ENCODE data around the gene UROC1.

- no peak for TF ChIP-seq CTCF (IDR thresholded peaks at IDR 0.05)
- no peak for TF ChIP-seq EZH2 (IDR thresholded peaks at IDR 0.05; ENCODE audit: borderline replicate concordance, insufficient read depth, low read depth, low read length, poor library complexity, severe bottlenecking)
These were observed 17.6 kb downstream of the UROC1 start for GRCh38 chr3:126500016-126500415.
